ENCODE measurements around the gene FBN2.

DNA sequence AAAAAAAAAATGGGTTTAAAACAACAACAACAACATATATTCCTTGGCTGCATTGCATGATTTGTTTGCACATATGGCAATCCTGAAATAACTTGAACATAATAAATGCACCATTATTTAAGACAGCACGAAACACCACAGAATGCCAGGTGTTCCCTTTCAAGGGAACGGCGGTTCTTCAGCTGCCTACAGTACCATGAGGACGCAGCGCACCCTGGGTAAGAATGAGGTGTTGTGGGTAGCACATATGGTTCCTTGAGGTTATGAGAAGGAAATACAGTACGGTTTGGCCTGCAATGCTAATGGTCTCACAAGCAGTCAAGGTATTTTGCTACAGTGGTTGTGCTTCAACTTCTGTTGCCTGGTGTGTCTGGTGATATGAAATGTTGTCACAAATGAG is 279.7 kb downstream of the FBN2 start:
- TF ChIP-seq POLR2A (IDR thresholded peaks at IDR 0.05; ENCODE audit: low read depth, low read length), result no peak
- TF ChIP-seq TAF1 (IDR thresholded peaks at IDR 0.05; ENCODE audit: borderline replicate concordance, low read depth, low read length), result no peak
